ENCODE measurements around the gene IQGAP1. TPM values are rescaled to one million over a fixed set of nuclear protein-coding genes. Genes with fewer than 3 reads are reported as not detected.
A peak's percentile ranks its signal among the peaks of the same experiment; 100 is the strongest.
"Not testable (repeated sequence)": the region's sequence is repeated elsewhere in the genome, so short reads cannot be mapped to it uniquely, and the experiment has no call there.

The IQGAP1 gene
- total RNA-seq (80.6 TPM), polyA plus RNA-seq (ENCODE audit: insufficient read depth in 1 of 8, insufficient read length in 8 of 8, low replicate concordance in 1 of 8) (100 to 1,000 TPM in 1 of 8 donors, 10 to 100 TPM in 7; 61.9 to 107 (median 73.7) TPM)
- long read RNA-seq, donor 1, full-length matches to known transcripts, result 2 of 2 reads
- long read RNA-seq, donor 1, partial matches to known transcripts, result 0 of 2 reads
- long read RNA-seq, donor 1, other reads (novel, unspliced or antisense), result 0 of 2 reads
- long read RNA-seq, donor 2, partial matches to known transcripts, result 0 of 2 reads
- long read RNA-seq, donor 2, other reads (novel, unspliced or antisense), result 0 of 2 reads
- long read RNA-seq, donor 3, full-length matches to known transcripts, result 8 of 17 reads
- long read RNA-seq, donor 3, partial matches to known transcripts, result 9 of 17 reads
- long read RNA-seq, donor 3, other reads (novel, unspliced or antisense), result 0 of 17 reads
- long read RNA-seq, donor 4, full-length matches to known transcripts, result 1 of 14 reads
- long read RNA-seq, donor 4, partial matches to known transcripts, result 13 of 14 reads
- long read RNA-seq, donor 4, other reads (novel, unspliced or antisense), result 0 of 14 reads
- long read RNA-seq, donor 5, full-length matches to known transcripts, result 8 of 41 reads
- long read RNA-seq, donor 5, partial matches to known transcripts, result 33 of 41 reads
- long read RNA-seq, donor 5, other reads (novel, unspliced or antisense), result 0 of 41 reads
- long read RNA-seq, donor 6, full-length matches to known transcripts, result 2 of 8 reads
- long read RNA-seq, donor 6, partial matches to known transcripts, result 6 of 8 reads
- long read RNA-seq, donor 6, other reads (novel, unspliced or antisense), result 0 of 8 reads
- long read RNA-seq, donor 7, transcript IQGAP1-204 (3 exons, 2,313 nt), result major isoform, 7 of 40 reads
- long read RNA-seq, donor 7, partial matches to known transcripts, result 33 of 40 reads
- long read RNA-seq, donor 7, other reads (novel, unspliced or antisense), result 0 of 40 reads
- long read RNA-seq, donor 8, full-length matches to known transcripts, result 6 of 6 reads
- long read RNA-seq, donor 8, partial matches to known transcripts, result 0 of 6 reads
- long read RNA-seq, donor 8, other reads (novel, unspliced or antisense), result 0 of 6 reads
- long read RNA-seq, donor 9, partial matches to known transcripts, result 30 of 35 reads
- long read RNA-seq, donor 9, other reads (novel, unspliced or antisense), result 0 of 35 reads
- long read RNA-seq, donor 10, full-length matches to known transcripts, result 18 of 73 reads
- long read RNA-seq, donor 10, partial matches to known transcripts, result 55 of 73 reads
- long read RNA-seq, donor 10, other reads (novel, unspliced or antisense), result 0 of 73 reads
- long read RNA-seq, donor 11, full-length matches to known transcripts, result 6 of 21 reads
- long read RNA-seq, donor 11, partial matches to known transcripts, result 15 of 21 reads
- long read RNA-seq, donor 11, other reads (novel, unspliced or antisense), result 0 of 21 reads

- no peaks in the 10 kb centered on the region for H3K9me3 ChIP-seq (replicated peaks; ENCODE audit: control insufficient read depth, low read depth, low read length)
- peaks cover 17% of the 10 kb centered on the region for H3K36me3 ChIP-seq (ENCODE audit: control insufficient read depth, insufficient read depth, low read length)
- peak; percentile 98 for DNase-seq
- peak within 1 kb of the TSS; percentile 81 for H3K4me3 ChIP-seq (ENCODE audit: low read length)
- peaks cover 17% of the 10 kb centered on the region for H3K4me1 ChIP-seq (ENCODE audit: control insufficient read depth, insufficient read depth, low read length)
- H3K27me3 ChIP-seq (ENCODE audit: control insufficient read depth, insufficient read depth, low read length), result no peaks in the 10 kb centered on the region
- WGBS (ENCODE audit: insufficient coverage), result 7% methylated on average over 54 of the region's 62 CpGs
- peak within 1 kb of the TSS; percentile 97 for H3K27ac ChIP-seq (ENCODE audit: low read length)
Measured at GRCh38 chr15:90387534-90388461, at the start of gene IQGAP1. IQGAP1 (plus strand) TSS chr15:90388242; CDS start chr15:90388342, 100 bp downstream.

- no peaks in the 10 kb centered on the region for H3K36me3 ChIP-seq (ENCODE audit: control insufficient read depth, insufficient read depth, low read length)
- H3K4me1 ChIP-seq (ENCODE audit: control insufficient read depth, insufficient read depth, low read length), result peaks cover under 1% of the 10 kb centered on the region
- H3K9me3 ChIP-seq (replicated peaks; ENCODE audit: control insufficient read depth, low read depth, low read length), result no peaks in the 10 kb centered on the region
- H3K27ac ChIP-seq (ENCODE audit: low read length), result no peak overlapping the region
- H3K4me3 ChIP-seq (ENCODE audit: low read length), result no peak overlapping the region
- no peak for DNase-seq
- H3K27me3 ChIP-seq (ENCODE audit: control insufficient read depth, insufficient read depth, low read length), result no peaks in the 10 kb centered on the region
- WGBS (ENCODE audit: insufficient coverage), result no CpG with 5 or more reads among the region's 1 CpG
Measured at GRCh38 chr15:90338532-90338931, 49.5 kb upstream of the IQGAP1 start.

GRCh38 chr15:90340345-90340744 lies 47.7 kb upstream of the IQGAP1 start:
- no peak for DNase-seq
- Histone ChIP-seq H3K27me3 (ENCODE audit: control insufficient read depth, insufficient read depth, low read length) (no peaks in the 10 kb centered on the region), H3K9me3 (replicated peaks; ENCODE audit: control insufficient read depth, low read depth, low read length) (no peaks in the 10 kb centered on the region), H3K36me3 (ENCODE audit: control insufficient read depth, insufficient read depth, low read length) (no peaks in the 10 kb centered on the region), H3K4me1 (ENCODE audit: control insufficient read depth, insufficient read depth, low read length) (peaks cover 2% of the 10 kb centered on the region), H3K4me3 (ENCODE audit: low read length) (no peak overlapping the region), H3K27ac (ENCODE audit: low read length) (no peak overlapping the region)
- 39% methylated on average over 5 of the region's 6 CpGs for WGBS (ENCODE audit: insufficient coverage)

GRCh38 chr15:90343302-90343790 lies 44.7 kb upstream of the IQGAP1 start:
- Histone ChIP-seq H3K27me3 (ENCODE audit: control insufficient read depth, insufficient read depth, low read length) (no peaks in the 10 kb centered on the region), H3K36me3 (ENCODE audit: control insufficient read depth, insufficient read depth, low read length) (no peaks in the 10 kb centered on the region), H3K27ac (ENCODE audit: low read length) (no peak overlapping the region), H3K9me3 (replicated peaks; ENCODE audit: control insufficient read depth, low read depth, low read length) (no peaks in the 10 kb centered on the region), H3K4me3 (ENCODE audit: low read length) (no peak overlapping the region), H3K4me1 (ENCODE audit: control insufficient read depth, insufficient read depth, low read length) (peaks cover 2% of the 10 kb centered on the region)
- no peak for DNase-seq
- 88% methylated on average over 5 of the region's 5 CpGs for WGBS (ENCODE audit: insufficient coverage)

- Histone ChIP-seq H3K36me3 (ENCODE audit: control insufficient read depth, insufficient read depth, low read length) (no peaks in the 10 kb centered on the region), H3K27ac (ENCODE audit: low read length) (no peak overlapping the region), H3K4me1 (ENCODE audit: control insufficient read depth, insufficient read depth, low read length) (peaks cover 2% of the 10 kb centered on the region), H3K27me3 (ENCODE audit: control insufficient read depth, insufficient read depth, low read length) (no peaks in the 10 kb centered on the region), H3K4me3 (ENCODE audit: low read length) (no peak overlapping the region), H3K9me3 (replicated peaks; ENCODE audit: control insufficient read depth, low read depth, low read length) (no peaks in the 10 kb centered on the region)
- DNase-seq, result no peak
- no CpG with 5 or more reads among the region's 1 CpG for WGBS (ENCODE audit: insufficient coverage)
Measured at GRCh38 chr15:90344662-90345061, 43.4 kb upstream of the IQGAP1 start.

GRCh38 chr15:90345857-90346256 lies 42.2 kb upstream of the IQGAP1 start:
- Histone ChIP-seq H3K27ac (ENCODE audit: low read length) (no peak overlapping the region), H3K27me3 (ENCODE audit: control insufficient read depth, insufficient read depth, low read length) (no peaks in the 10 kb centered on the region), H3K4me3 (ENCODE audit: low read length) (no peak overlapping the region), H3K36me3 (ENCODE audit: control insufficient read depth, insufficient read depth, low read length) (no peaks in the 10 kb centered on the region), H3K9me3 (replicated peaks; ENCODE audit: control insufficient read depth, low read depth, low read length) (no peaks in the 10 kb centered on the region), H3K4me1 (ENCODE audit: control insufficient read depth, insufficient read depth, low read length) (peaks cover 2% of the 10 kb centered on the region)
- DNase-seq, result peak; percentile 56
- 0% methylated on average over 2 of the region's 2 CpGs for WGBS (ENCODE audit: insufficient coverage)

- WGBS (ENCODE audit: insufficient coverage), result no CpG with 5 or more reads among the region's 1 CpG
- H3K4me3 ChIP-seq (ENCODE audit: low read length); H3K36me3 ChIP-seq (ENCODE audit: control insufficient read depth, insufficient read depth, low read length); H3K4me1 ChIP-seq (ENCODE audit: control insufficient read depth, insufficient read depth, low read length); H3K27me3 ChIP-seq (ENCODE audit: control insufficient read depth, insufficient read depth, low read length); DNase-seq; H3K27ac ChIP-seq (ENCODE audit: low read length); H3K9me3 ChIP-seq (replicated peaks; ENCODE audit: control insufficient read depth, low read depth, low read length): not testable (repeated sequence)
Measured at GRCh38 chr15:90347431-90348065, 40.5 kb upstream of the IQGAP1 start.

GRCh38 chr15:90348456-90348855 lies 39.6 kb upstream of the IQGAP1 start:
- WGBS (ENCODE audit: insufficient coverage), result 51% methylated on average over 3 of the region's 6 CpGs

More at GRCh38 chr15:90348456-90348855, 39.6 kb upstream of the IQGAP1 start:
- no peak overlapping the region for H3K27ac ChIP-seq (ENCODE audit: low read length)
- H3K4me3 ChIP-seq (ENCODE audit: low read length), result no peak overlapping the region
- H3K36me3 ChIP-seq (ENCODE audit: control insufficient read depth, insufficient read depth, low read length), result no peaks in the 10 kb centered on the region
- no peaks in the 10 kb centered on the region for H3K9me3 ChIP-seq (replicated peaks; ENCODE audit: control insufficient read depth, low read depth, low read length)
- peaks cover 12% of the 10 kb centered on the region for H3K4me1 ChIP-seq (ENCODE audit: control insufficient read depth, insufficient read depth, low read length)
- no peak for DNase-seq
- peaks cover 4% of the 10 kb centered on the region for H3K27me3 ChIP-seq (ENCODE audit: control insufficient read depth, insufficient read depth, low read length)
